SK-MEL-5 (cell line): ENCODE data around the gene BCDIN3D. TPM values are rescaled to one million over a fixed set of nuclear protein-coding genes. Genes with fewer than 3 reads are reported as not detected.

ENCODE experiments used
- DNase-seq: peaks from one replicate; pipeline ENCODE4 v3.0.0-alpha.2; 2016; ENCODE audit warnings: low read depth, low spot score
- in situ Hi-C: cut with HindIII; loops from 2 replicates; pipeline ENCODE4 v1.10.0; 2016; ENCODE audit warnings: low sequenced_read_pairs, high pct_unique_total_duplicates, low pct_unique_long_range_greater_than_20kb
- polyA plus RNA-seq, 2 experiments: library from polyadenylated mRNA; depleted of rRNA; stranded (reverse); fragments of >200 nt; gene quantifications; 2 replicates each; pipeline ENCODE4 v1.2.3, GENCODE V29; 2015
- total RNA-seq: library from RNA; depleted of rRNA; stranded (reverse); fragments of >200 nt; shearing (Covaris generic); gene quantifications from 2 replicates; pipeline ENCODE4 v1.2.3, GENCODE V29; 2014; rRNA removed

The BCDIN3D gene
- total RNA-seq = 6.3 and 7.2 TPM in 2 replicates
- polyA plus RNA-seq (2015; cell fraction: cytosol; rRNA removed) = 5.7 and 6.8 TPM in 2 replicates
- polyA plus RNA-seq (2015; cell fraction: nucleus; rRNA removed) = 5.7 and 6.7 TPM in 2 replicates

- in situ Hi-C loops = no loop called here
- peak; percentile 92 for DNase-seq
Measured at GRCh38 chr12:49842519-49843352, at the start of gene BCDIN3D. BCDIN3D (minus strand) TSS chr12:49843106; CDS start chr12:49843087, 19 bp downstream.

- no peak for DNase-seq
- in situ Hi-C loops = no loop called here
Measured at GRCh38 chr12:49892084-49892731, 49.3 kb upstream of the BCDIN3D start.

GRCh38 chr12:49891476-49891875 is 48.6 kb upstream of the BCDIN3D start:
- no peak for DNase-seq
- in situ Hi-C loops = no loop called here

GRCh38 chr12:49891012-49891411 is 48.1 kb upstream of the BCDIN3D start:
- no peak for DNase-seq
- in situ Hi-C loops = no loop called here

GRCh38 chr12:49890096-49890461 is 47.2 kb upstream of the BCDIN3D start:
- in situ Hi-C loops = no loop called here
- no peak for DNase-seq

GRCh38 chr12:49889361-49890095 is 46.6 kb upstream of the BCDIN3D start:
- no peak for DNase-seq
- in situ Hi-C loops = no loop called here

- in situ Hi-C loops = no loop called here
- DNase-seq = no peak
Measured at GRCh38 chr12:49888461-49889151, 45.7 kb upstream of the BCDIN3D start.

GRCh38 chr12:49887536-49888401 is 44.9 kb upstream of the BCDIN3D start:
- in situ Hi-C loops = no loop called here
- DNase-seq = no peak

GRCh38 chr12:49887091-49887490 is 44.2 kb upstream of the BCDIN3D start:
- in situ Hi-C loops = no loop called here
- DNase-seq = no peak

GRCh38 chr12:49885663-49886461 is 43.0 kb upstream of the BCDIN3D start:
- DNase-seq = no peak
- in situ Hi-C loops = no loop called here

- in situ Hi-C loops = no loop called here
- DNase-seq = no peak
Measured at GRCh38 chr12:49885118-49885517, 42.2 kb upstream of the BCDIN3D start.

- no peak for DNase-seq
- in situ Hi-C loops = no loop called here
Measured at GRCh38 chr12:49882851-49883464, 40.1 kb upstream of the BCDIN3D start.

- in situ Hi-C loops = no loop called here
- DNase-seq = no peak
Measured at GRCh38 chr12:49882248-49882850, 39.4 kb upstream of the BCDIN3D start.

- in situ Hi-C loops = no loop called here
- DNase-seq = no peak
Measured at GRCh38 chr12:49881415-49882247, 38.7 kb upstream of the BCDIN3D start.
